ENCODE results near the gene EMILIN3. TPM values are rescaled to one million over a fixed set of nuclear protein-coding genes. Genes with fewer than 3 reads are reported as not detected.

The EMILIN3 gene
- total and polyA plus RNA-seq, 2 experiments from 2014 or later, result not detected

Other genes starting within 250 kb of the EMILIN3 start
- gene PLCG1, start 229.3 kb downstream of the EMILIN3 start, total RNA-seq (2014; rRNA removed; shearing (Covaris generic)), result 29.8 and 32.6 TPM in 2 replicates
- gene PLCG1, start 229.3 kb downstream of the EMILIN3 start, polyA plus RNA-seq (2016; fragmentation: Nextera tagmentation; extraction: Ambion mirVana), result 4.8 and 8.3 TPM in 2 replicates
- 37.3 and 38.5 TPM in 2 replicates for gene ZHX3, start 49.1 kb downstream of the EMILIN3 start, total RNA-seq (2014; rRNA removed; shearing (Covaris generic))
- gene ZHX3, start 49.1 kb downstream of the EMILIN3 start, polyA plus RNA-seq (2016; fragmentation: Nextera tagmentation; extraction: Ambion mirVana), result 9.8 and 11.5 TPM in 2 replicates
- 11.1 and 11.5 TPM in 2 replicates for gene LPIN3, start 26.0 kb downstream of the EMILIN3 start, total RNA-seq (2014; rRNA removed; shearing (Covaris generic))
- gene LPIN3, start 26.0 kb downstream of the EMILIN3 start, polyA plus RNA-seq (2016; fragmentation: Nextera tagmentation; extraction: Ambion mirVana), result 13.0 and 14.5 TPM in 2 replicates